ENCODE results near the gene REST.

REST gene

GRCh38 chr4:56977321-56978012, 69.8 kb downstream of the REST start, which contains the start of gene NOA1:
Gene NOA1 (minus strand): TSS chr4:56977606. CDS start chr4:56977585, 21 bp downstream.
- peaks cover 26 to 48% of the 10 kb centered on the region in 2 donors for H3K4me1 Mint-ChIP-seq
- peak within 1 kb of the TSS; percentile 99 for H3K27ac Mint-ChIP-seq
- DNase-seq (peak; percentile 99), ATAC-seq (replicated peaks) (peak; percentile 88 to 89)
- H3K4me3 Mint-ChIP-seq, result peak within 1 kb of the TSS; percentile 85 to 99
- no peaks in the 10 kb centered on the region for H3K27me3 Mint-ChIP-seq
- H3K36me3 Mint-ChIP-seq, result peaks cover 22 to 44% of the 10 kb centered on the region in 2 donors
- peaks cover 0 to 2% of the 10 kb centered on the region in 2 donors for H3K9me3 Mint-ChIP-seq

GRCh38 chr4:56978750-56979303, 71.1 kb downstream of the REST start, which contains the start of gene POLR2B:
Gene POLR2B (plus strand): TSS chr4:56978896. CDS start chr4:56978986, 90 bp downstream.
- Mint-ChIP-seq H3K36me3 (peaks cover 13 to 36% of the 10 kb centered on the region in 2 donors), H3K27me3 (no peaks in the 10 kb centered on the region), H3K27ac (peak within 1 kb of the TSS; percentile 99), H3K4me3 (peak within 1 kb of the TSS; percentile 85 to 99), H3K9me3 (no peaks in the 10 kb centered on the region), H3K4me1 (peaks cover 28 to 48% of the 10 kb centered on the region in 2 donors)
- ATAC-seq (replicated peaks) (peak; percentile 60 to 70), DNase-seq (peak; percentile 95)

- DNase-seq (peak; percentile 10), ATAC-seq (replicated peaks) (no peak)
- peaks cover 26 to 44% of the 10 kb centered on the region in 2 donors for H3K4me1 Mint-ChIP-seq
- peaks cover 10 to 33% of the 10 kb centered on the region in 2 donors for H3K36me3 Mint-ChIP-seq
- H3K27me3 Mint-ChIP-seq, result no peaks in the 10 kb centered on the region
- no peaks in the 10 kb centered on the region for H3K9me3 Mint-ChIP-seq
- peak overlapping the region; percentile 85 to 99 for H3K4me3 Mint-ChIP-seq
- H3K27ac Mint-ChIP-seq, result peak overlapping the region; percentile 99
These were observed 71.8 kb downstream of the REST start for GRCh38 chr4:56979421-56980072.

DNA sequence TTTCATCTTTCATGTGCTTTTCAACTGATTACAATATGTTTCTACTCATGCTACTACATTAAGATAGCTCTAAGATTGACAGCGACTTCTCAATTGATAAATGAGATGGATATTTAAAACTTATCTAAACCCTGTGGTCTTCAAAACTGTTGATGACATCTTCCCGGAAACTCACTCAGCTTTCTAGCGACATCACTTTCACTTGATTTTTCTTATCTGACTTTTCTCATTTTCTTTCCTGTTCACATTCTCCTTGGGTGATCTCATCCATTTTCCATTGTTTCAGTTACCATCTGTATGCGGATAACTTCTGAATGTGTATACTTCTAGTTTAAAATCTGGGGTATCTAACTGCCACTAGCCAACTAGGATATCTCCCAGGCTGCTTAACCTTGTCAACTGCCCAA, 74.1 kb downstream of the REST start:
- peaks cover 17 to 32% of the 10 kb centered on the region in 2 donors for H3K4me1 Mint-ChIP-seq
- DNase-seq, result no peak
- peak overlapping the region in 1 of 2 donors; percentile 0 for H3K4me3 Mint-ChIP-seq
- no peak for ATAC-seq (replicated peaks)
- H3K27me3 Mint-ChIP-seq, result no peaks in the 10 kb centered on the region
- H3K9me3 Mint-ChIP-seq, result no peaks in the 10 kb centered on the region
- H3K36me3 Mint-ChIP-seq, result peaks cover 13 to 38% of the 10 kb centered on the region in 2 donors
- no peak overlapping the region for H3K27ac Mint-ChIP-seq

GRCh38 chr4:56986192-56986591, 78.5 kb downstream of the REST start:
- Mint-ChIP-seq H3K4me1 (peaks cover 22 to 39% of the 10 kb centered on the region in 2 donors), H3K27ac (no peak overlapping the region), H3K36me3 (peaks cover 14 to 53% of the 10 kb centered on the region in 2 donors), H3K4me3 (no peak overlapping the region), H3K27me3 (no peaks in the 10 kb centered on the region), H3K9me3 (no peaks in the 10 kb centered on the region)
- ATAC-seq (replicated peaks) (no peak), DNase-seq (no peak)

DNA sequence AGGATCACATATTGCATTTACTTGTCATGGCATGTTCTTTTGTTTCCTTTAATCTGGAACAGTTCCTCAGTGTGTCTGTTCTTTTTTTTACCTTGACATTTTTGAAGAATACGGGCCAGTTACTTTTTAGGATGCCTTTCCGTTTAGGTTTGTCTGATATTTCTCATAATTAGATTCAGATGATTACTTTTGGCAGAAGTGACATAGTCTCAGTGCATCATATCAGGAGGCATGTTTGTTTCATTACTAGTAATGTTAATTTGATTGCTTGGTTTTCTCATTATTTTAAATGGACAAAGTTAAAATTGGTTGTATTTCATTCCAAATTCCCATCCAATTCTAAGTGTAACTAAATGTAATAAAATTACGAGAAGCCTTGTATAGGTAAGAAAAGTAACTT, 79.3 kb downstream of the REST start:
- Mint-ChIP-seq H3K9me3 (no peaks in the 10 kb centered on the region), H3K36me3 (peaks cover 21 to 53% of the 10 kb centered on the region in 2 donors), H3K27me3 (no peaks in the 10 kb centered on the region), H3K4me1 (peaks cover 21 to 39% of the 10 kb centered on the region in 2 donors), H3K27ac (no peak overlapping the region), H3K4me3 (no peak overlapping the region)
- DNase-seq, result no peak
- ATAC-seq (replicated peaks), result no peak

- Mint-ChIP-seq H3K9me3 (no peaks in the 10 kb centered on the region), H3K4me3 (no peak overlapping the region), H3K4me1 (peaks cover 16 to 29% of the 10 kb centered on the region in 2 donors), H3K27me3 (no peaks in the 10 kb centered on the region), H3K27ac (peak overlapping the region; percentile 33), H3K36me3 (peaks cover 19 to 45% of the 10 kb centered on the region in 2 donors)
- no peak for DNase-seq
- ATAC-seq (replicated peaks), result peak; percentile 41 to 42
These were observed 82.6 kb downstream of the REST start for GRCh38 chr4:56990109-56990905.

DNA sequence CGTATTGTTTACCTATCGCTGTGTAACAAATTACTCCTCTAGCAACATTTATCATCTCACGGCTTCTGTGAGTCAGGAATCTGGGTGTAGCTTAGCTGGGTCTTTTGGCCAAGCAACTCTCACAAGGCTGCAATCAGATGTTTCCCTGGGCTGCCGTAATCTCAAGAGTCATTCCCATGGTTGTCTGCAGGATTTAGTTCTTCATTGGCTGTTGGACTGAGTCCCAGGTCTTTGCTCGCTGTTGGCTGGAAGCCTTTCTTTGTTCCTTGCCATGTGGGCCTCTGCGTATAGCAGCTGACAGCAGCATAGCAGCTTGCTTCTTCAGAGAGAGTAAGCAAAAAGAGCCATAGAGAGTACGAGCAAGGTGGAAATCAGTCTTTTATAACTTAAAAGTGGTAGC, 87.8 kb downstream of the REST start:
- DNase-seq (no peak), ATAC-seq (replicated peaks) (no peak)
- no peak overlapping the region for H3K27ac Mint-ChIP-seq
- H3K4me1 Mint-ChIP-seq, result peaks cover 11 to 15% of the 10 kb centered on the region in 2 donors
- no peak overlapping the region for H3K4me3 Mint-ChIP-seq
- H3K27me3 Mint-ChIP-seq, result no peaks in the 10 kb centered on the region
- no peaks in the 10 kb centered on the region for H3K9me3 Mint-ChIP-seq
- H3K36me3 Mint-ChIP-seq, result peaks cover 26 to 52% of the 10 kb centered on the region in 2 donors

- ATAC-seq (replicated peaks) (no peak), DNase-seq (no peak)
- Mint-ChIP-seq H3K4me1 (peaks cover 0 to 2% of the 10 kb centered on the region in 2 donors), H3K27ac (no peak overlapping the region), H3K36me3 (peaks cover 34 to 52% of the 10 kb centered on the region in 2 donors), H3K4me3 (no peak overlapping the region), H3K27me3 (no peaks in the 10 kb centered on the region), H3K9me3 (no peaks in the 10 kb centered on the region)
These were observed 92.1 kb downstream of the REST start for GRCh38 chr4:56999751-57000150.

DNA sequence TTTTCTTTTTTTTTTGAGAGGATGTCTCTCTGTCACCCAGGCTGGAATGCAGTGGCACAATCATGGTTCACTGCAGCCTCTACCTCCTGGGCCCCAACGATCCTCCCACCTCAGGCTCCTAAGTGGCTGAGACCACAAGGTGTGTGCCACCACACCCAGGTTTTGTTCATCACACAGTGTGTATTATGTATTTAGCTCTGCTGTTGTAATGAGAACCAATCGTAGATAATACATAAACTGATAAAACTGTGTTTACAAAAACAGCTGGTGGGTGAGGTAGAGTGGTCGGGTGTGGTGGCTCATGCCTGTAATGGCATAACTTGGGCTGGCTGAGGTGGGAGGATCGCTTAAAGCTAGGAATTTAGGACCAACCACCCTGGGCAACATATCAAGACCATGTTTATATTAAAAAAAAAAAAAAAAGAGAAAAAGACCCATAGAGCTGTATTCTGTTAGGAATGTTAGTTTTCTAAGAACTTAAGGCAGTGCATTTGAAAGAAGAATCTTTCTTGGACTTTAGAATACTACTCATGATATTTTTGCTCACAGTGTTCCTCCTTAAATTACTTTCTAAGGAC, 105.9 kb downstream of the REST start:
- Mint-ChIP-seq H3K4me1 (peaks cover 2 to 12% of the 10 kb centered on the region in 2 donors), H3K27me3 (no peaks in the 10 kb centered on the region), H3K4me3 (no peak overlapping the region), H3K9me3 (no peaks in the 10 kb centered on the region), H3K27ac (no peak overlapping the region), H3K36me3 (peaks cover 31 to 46% of the 10 kb centered on the region in 2 donors)
- no peak for DNase-seq
- ATAC-seq (replicated peaks), result no peak
